ENCODE measurements around the gene SLAMF6.
"Not testable (repeated sequence)": the region's sequence is repeated elsewhere in the genome, so short reads cannot be mapped to it uniquely, and the experiment has no call there.

Gene SLAMF6

DNA sequence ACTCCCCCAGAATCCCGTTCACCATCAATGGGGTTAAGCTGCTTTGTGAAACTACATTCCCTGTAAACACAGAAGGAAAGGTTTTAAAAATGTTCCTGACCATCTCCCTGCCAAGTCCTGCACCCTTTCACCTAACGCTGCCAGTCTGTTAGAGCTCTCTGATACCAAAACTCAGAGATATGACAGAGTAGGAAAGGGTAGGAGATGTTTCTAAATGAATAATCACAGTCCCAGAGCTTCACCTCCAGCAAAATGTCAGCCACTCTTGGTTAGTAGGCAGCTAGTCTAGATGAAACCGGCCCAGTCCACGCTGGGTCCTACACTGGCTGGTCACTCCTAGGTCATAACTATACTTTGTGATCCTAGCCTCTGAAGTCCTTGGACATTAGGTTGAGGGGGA lies 26.7 kb downstream of the SLAMF6 start:
- no peak for FAIRE-seq
- TF ChIP-seq TAF1 (IDR thresholded peaks at IDR 0.05; ENCODE audit: borderline replicate concordance, low read depth, low read length) = no peak
- no peak for TF ChIP-seq POLR2A (IDR thresholded peaks at IDR 0.05; ENCODE audit: low read depth, low read length)
- no peak for TF ChIP-seq POLR2AphosphoS5 (IDR thresholded peaks at IDR 0.05; ENCODE audit: low read depth, low read length)

GRCh38 chr1:160494620-160495019 lies 28.4 kb downstream of the SLAMF6 start:
- FAIRE-seq = no peak
- DNase-seq (ENCODE audit: insufficient read length) = no peak
- TF ChIP-seq TAF1 (IDR thresholded peaks at IDR 0.05; ENCODE audit: borderline replicate concordance, low read depth, low read length) = no peak
- no peak for TF ChIP-seq POLR2AphosphoS5 (IDR thresholded peaks at IDR 0.05; ENCODE audit: low read depth, low read length)
- TF ChIP-seq POLR2A (IDR thresholded peaks at IDR 0.05; ENCODE audit: low read depth, low read length) = no peak

More for the DNA sequence above, 26.7 kb downstream of the SLAMF6 start:
- no peak for DNase-seq (ENCODE audit: insufficient read length)

DNA sequence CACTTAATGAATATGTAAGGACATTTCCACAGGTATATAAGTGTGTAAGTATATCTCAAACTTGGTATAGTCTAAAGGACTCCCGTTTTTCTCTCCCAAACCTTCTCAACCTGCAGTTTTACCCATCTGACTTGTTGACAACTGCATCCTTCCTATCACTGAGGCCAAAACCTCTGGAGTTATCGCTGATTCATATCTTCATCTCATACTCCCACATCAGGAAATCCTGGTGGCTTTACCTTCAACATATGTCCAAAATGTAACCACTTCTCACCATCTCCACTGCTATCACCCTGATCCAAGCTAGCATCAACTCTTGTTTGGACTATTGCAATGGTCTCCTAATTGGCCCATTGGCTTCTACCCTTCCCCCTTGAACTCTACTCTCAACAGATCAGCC lies 30.4 kb downstream of the SLAMF6 start:
- DNase-seq (ENCODE audit: insufficient read length) (no peak), FAIRE-seq (no peak)
- TF ChIP-seq POLR2A (IDR thresholded peaks at IDR 0.05; ENCODE audit: low read depth, low read length) = no peak
- TF ChIP-seq POLR2AphosphoS5 (IDR thresholded peaks at IDR 0.05; ENCODE audit: low read depth, low read length) = no peak
- TF ChIP-seq TAF1 (IDR thresholded peaks at IDR 0.05; ENCODE audit: borderline replicate concordance, low read depth, low read length) = no peak

DNA sequence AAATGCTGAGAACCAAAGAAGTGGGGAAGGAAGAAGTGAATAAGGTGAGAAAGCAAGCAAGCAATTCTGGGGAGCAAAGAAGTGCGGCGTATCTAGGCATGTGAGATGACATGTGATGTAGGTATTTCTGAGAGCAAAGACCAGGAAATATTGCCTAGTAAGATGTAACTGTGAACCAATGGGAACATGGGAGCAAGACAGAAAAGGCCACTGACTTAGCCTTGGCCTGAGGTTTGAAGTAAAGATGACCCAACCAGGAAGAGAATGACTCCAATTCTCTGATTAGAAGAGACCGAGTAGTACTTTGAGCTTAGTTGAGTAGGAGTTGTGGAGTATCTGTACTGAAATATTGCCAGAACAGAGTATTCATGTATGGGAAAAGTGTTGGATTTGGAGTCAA lies 31.1 kb downstream of the SLAMF6 start:
- no peak for FAIRE-seq

DNA sequence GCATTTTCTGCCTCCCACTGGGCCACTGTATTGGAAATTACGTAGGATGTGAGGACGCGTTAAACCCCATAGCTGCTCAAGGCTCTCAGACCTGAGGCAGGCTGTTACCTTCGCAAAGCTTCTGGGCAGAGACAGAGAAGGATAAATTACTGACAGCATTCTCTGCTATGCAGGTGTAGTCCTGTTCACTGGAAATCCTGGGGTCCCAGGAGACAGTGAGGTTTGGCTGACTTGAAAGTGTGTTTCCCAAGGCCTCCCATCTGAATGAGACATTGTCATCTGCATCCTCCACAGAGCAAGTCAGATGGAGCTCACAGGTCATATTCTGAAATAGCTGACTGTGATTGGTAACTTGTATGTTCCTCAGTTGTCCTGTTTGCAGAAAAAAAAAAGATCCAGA lies 32.0 kb downstream of the SLAMF6 start:
- peak; percentile 61 for FAIRE-seq

More for the DNA sequence above, 31.1 kb downstream of the SLAMF6 start:
- TF ChIP-seq POLR2AphosphoS5 (IDR thresholded peaks at IDR 0.05; ENCODE audit: low read depth, low read length) (no peak), TAF1 (IDR thresholded peaks at IDR 0.05; ENCODE audit: borderline replicate concordance, low read depth, low read length) (no peak), POLR2A (IDR thresholded peaks at IDR 0.05; ENCODE audit: low read depth, low read length) (no peak)
- DNase-seq (ENCODE audit: insufficient read length) = no peak

GRCh38 chr1:160489513-160490261 lies 33.4 kb downstream of the SLAMF6 start:
- TF ChIP-seq TAF1 (IDR thresholded peaks at IDR 0.05; ENCODE audit: borderline replicate concordance, low read depth, low read length) = no peak
- no peak for TF ChIP-seq POLR2AphosphoS5 (IDR thresholded peaks at IDR 0.05; ENCODE audit: low read depth, low read length)
- no peak for TF ChIP-seq POLR2A (IDR thresholded peaks at IDR 0.05; ENCODE audit: low read depth, low read length)
- peak; percentile 78 for FAIRE-seq
- DNase-seq (ENCODE audit: insufficient read length) = no peak

More for the DNA sequence above, 32.0 kb downstream of the SLAMF6 start:
- DNase-seq (ENCODE audit: insufficient read length) = no peak
- no peak for TF ChIP-seq TAF1 (IDR thresholded peaks at IDR 0.05; ENCODE audit: borderline replicate concordance, low read depth, low read length)
- TF ChIP-seq POLR2AphosphoS5 (IDR thresholded peaks at IDR 0.05; ENCODE audit: low read depth, low read length) = no peak
- no peak for TF ChIP-seq POLR2A (IDR thresholded peaks at IDR 0.05; ENCODE audit: low read depth, low read length)

GRCh38 chr1:160488347-160489058 lies 34.6 kb downstream of the SLAMF6 start:
- DNase-seq (ENCODE audit: insufficient read length) = no peak
- peak; percentile 81 for FAIRE-seq
- no peak for TF ChIP-seq POLR2A (IDR thresholded peaks at IDR 0.05; ENCODE audit: low read depth, low read length)
- TF ChIP-seq POLR2AphosphoS5 (IDR thresholded peaks at IDR 0.05; ENCODE audit: low read depth, low read length) = no peak
- TF ChIP-seq TAF1 (IDR thresholded peaks at IDR 0.05; ENCODE audit: borderline replicate concordance, low read depth, low read length) = no peak

DNA sequence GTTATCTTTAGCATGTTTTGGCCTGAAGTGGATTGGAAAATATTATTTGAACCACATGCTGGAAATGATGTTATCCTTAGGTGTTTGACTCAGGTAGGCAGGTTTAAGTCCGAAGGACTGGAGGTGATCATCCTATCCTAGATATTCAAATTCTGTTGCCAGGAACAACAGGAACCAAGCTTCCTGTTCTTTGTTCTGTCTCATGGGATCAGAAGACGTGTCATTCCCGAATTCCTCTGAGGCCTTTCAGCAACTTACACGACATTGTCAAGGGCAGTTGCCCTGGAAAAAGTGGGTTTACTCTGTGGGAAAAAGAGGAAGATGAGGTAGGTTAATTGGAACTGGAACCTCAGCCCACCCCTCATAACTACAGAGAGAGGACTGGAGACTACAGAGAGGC lies 36.6 kb downstream of the SLAMF6 start:
- TF ChIP-seq POLR2A (IDR thresholded peaks at IDR 0.05; ENCODE audit: low read depth, low read length) = no peak
- no peak for TF ChIP-seq TAF1 (IDR thresholded peaks at IDR 0.05; ENCODE audit: borderline replicate concordance, low read depth, low read length)
- FAIRE-seq = no peak

GRCh38 chr1:160483505-160484185 lies 39.4 kb downstream of the SLAMF6 start:
- DNase-seq (ENCODE audit: insufficient read length) (no peak), FAIRE-seq (no peak)
- TF ChIP-seq TAF1 (IDR thresholded peaks at IDR 0.05; ENCODE audit: borderline replicate concordance, low read depth, low read length) (no peak), POLR2AphosphoS5 (IDR thresholded peaks at IDR 0.05; ENCODE audit: low read depth, low read length) (no peak), POLR2A (IDR thresholded peaks at IDR 0.05; ENCODE audit: low read depth, low read length) (no peak)

More for the DNA sequence above, 36.6 kb downstream of the SLAMF6 start:
- DNase-seq (ENCODE audit: insufficient read length) = no peak

DNA sequence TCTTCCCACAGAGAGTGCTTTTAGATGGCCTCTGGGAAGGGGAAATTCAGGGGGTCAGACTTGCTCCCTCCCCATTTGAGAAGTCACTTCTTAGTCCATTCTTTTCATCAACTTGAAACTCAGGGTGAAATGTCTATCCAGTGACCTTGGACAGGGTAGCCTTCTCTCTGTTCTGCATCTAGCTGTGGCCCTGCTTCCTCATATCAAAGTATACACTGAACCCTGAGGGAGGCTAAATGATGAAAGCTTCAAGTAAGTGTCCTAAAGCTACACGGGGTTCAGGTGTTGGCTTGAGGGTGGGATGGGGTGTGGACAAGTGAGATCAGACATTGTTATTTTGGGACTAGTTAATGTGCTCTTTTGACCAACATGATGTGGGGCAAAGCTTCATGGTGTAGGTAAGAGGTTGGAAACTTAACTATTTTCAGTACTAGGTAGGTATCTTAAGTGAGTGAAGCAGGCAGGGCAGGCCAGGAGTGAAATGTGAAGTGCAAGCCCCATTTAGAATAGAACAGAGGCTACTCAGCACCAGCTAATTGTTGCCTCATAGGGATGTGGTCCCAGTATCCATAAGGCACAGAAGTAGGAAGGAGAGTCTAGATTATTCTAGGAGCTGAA lies 41.0 kb downstream of the SLAMF6 start:
- DNase-seq (ENCODE audit: insufficient read length) = no peak
- no peak for FAIRE-seq
- TF ChIP-seq POLR2A (IDR thresholded peaks at IDR 0.05; ENCODE audit: low read depth, low read length) = no peak
- TF ChIP-seq POLR2AphosphoS5 (IDR thresholded peaks at IDR 0.05; ENCODE audit: low read depth, low read length) = no peak
- TF ChIP-seq TAF1 (IDR thresholded peaks at IDR 0.05; ENCODE audit: borderline replicate concordance, low read depth, low read length) = no peak

DNA sequence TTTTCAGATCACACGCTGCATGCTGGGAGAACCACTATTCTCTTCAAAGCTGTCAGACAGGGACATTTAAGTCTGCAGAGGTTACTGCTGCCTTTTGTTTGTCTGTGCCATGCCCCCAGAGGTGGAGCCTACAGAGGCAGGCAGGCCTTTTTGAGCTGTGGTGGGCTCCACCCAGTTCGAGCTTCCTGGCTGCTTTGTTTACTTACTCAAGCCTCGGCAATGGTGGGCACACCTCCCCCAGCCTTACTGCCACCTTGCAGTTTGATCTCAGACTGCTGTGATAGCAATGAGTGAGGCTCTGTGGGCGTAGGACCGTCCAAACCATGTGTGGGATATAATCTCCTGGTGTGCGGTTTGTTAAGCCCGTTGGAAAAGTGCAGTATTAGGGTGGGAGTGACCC lies 42.3 kb downstream of the SLAMF6 start:
- not testable (repeated sequence) for DNase-seq (ENCODE audit: insufficient read length); FAIRE-seq

DNA sequence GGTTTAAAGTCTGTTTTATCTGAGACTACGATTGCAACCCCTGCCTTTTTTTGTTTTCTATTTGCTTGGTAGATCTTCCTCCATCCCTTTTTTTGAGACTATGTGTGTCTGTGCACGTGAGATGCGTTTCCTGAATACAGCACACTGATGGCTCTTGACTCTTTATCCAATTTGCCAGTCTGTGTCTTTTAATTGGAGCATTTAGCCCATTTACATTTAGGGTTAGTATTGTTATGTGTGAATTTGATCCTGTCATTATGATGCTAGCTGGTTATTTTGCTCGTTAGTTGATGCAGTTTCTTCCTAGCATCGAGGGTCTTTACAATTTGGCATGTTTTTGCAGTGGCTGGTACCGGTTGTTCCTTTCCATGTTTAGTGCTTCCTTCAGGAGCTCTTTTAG lies 44.0 kb downstream of the SLAMF6 start:
- DNase-seq (ENCODE audit: insufficient read length); FAIRE-seq: not testable (repeated sequence)

Measured in GM12892 (cell line).